Cerebellar nuclear complex (tissue), 1 donor: ENCODE data around the gene MED27.

Experiments
- DNase-seq, 2 experiments: peaks; one replicate each; lab custom pipeline; 2025; lab: John Stamatoyannopoulos, UW

MED27 gene

GRCh38 chr9:131879181-131879910 lies 200.3 kb downstream of the MED27 start:
- no peak for DNase-seq

- no peak for DNase-seq
These were observed 203.2 kb downstream of the MED27 start for GRCh38 chr9:131876486-131876885.

GRCh38 chr9:131875828-131876485 lies 203.7 kb downstream of the MED27 start:
- no peak for DNase-seq

GRCh38 chr9:131874916-131875670 lies 204.6 kb downstream of the MED27 start:
- no peak for DNase-seq

GRCh38 chr9:131874447-131874846 lies 205.2 kb downstream of the MED27 start:
- DNase-seq, result no peak

- no peak for DNase-seq
These were observed 205.7 kb downstream of the MED27 start for GRCh38 chr9:131873891-131874440.

GRCh38 chr9:131873335-131873734 lies 206.3 kb downstream of the MED27 start:
- no peak for DNase-seq

GRCh38 chr9:131872702-131873101 lies 207.0 kb downstream of the MED27 start:
- no peak for DNase-seq

GRCh38 chr9:131872006-131872405 lies 207.7 kb downstream of the MED27 start:
- no peak for DNase-seq

GRCh38 chr9:131870156-131870555 lies 209.5 kb downstream of the MED27 start:
- DNase-seq, result no peak

- no peak for DNase-seq
These were observed 210.3 kb downstream of the MED27 start for GRCh38 chr9:131869348-131869747.

GRCh38 chr9:131868766-131869165 lies 210.9 kb downstream of the MED27 start:
- DNase-seq, result peak in 1 of 2 experiments; percentile 6

- no peak for DNase-seq
These were observed 212.0 kb downstream of the MED27 start for GRCh38 chr9:131867611-131868192.

- no peak for DNase-seq
These were observed 214.0 kb downstream of the MED27 start for GRCh38 chr9:131865446-131866195.

- no peak for DNase-seq
These were observed 215.1 kb downstream of the MED27 start for GRCh38 chr9:131864531-131864930.

- no peak for DNase-seq
These were observed 216.3 kb downstream of the MED27 start for GRCh38 chr9:131863306-131863896.

- no peak for DNase-seq
These were observed 217.4 kb downstream of the MED27 start for GRCh38 chr9:131862261-131862660.

GRCh38 chr9:131860430-131860829 lies 219.2 kb downstream of the MED27 start:
- no peak for DNase-seq

- no peak for DNase-seq
These were observed 221.5 kb downstream of the MED27 start for GRCh38 chr9:131858147-131858546.

- no peak for DNase-seq
These were observed 223.6 kb downstream of the MED27 start for GRCh38 chr9:131856105-131856504.
